Lower leg skin (tissue), 4 donors: Measurements from ENCODE around the gene HAGH. TPM values are rescaled to one million over a fixed set of nuclear protein-coding genes. Genes with fewer than 3 reads are reported as not detected.

Experiments
- DNase-seq, 2 donors: peaks; one replicate each; pipeline ENCODE4 v3.0.0-alpha.2; 2019; ENCODE audit warnings: low spot score in 2 of 2
- H3K4me3 ChIP-seq: fragments of 200-600 bp; sonication (generic); 2 replicates; pipeline ENCODE4 v1.5.1; 2017; ENCODE audit warnings: mild to moderate bottlenecking, low read depth; ENCODE audit not compliant: poor library complexity, severe bottlenecking
- CTCF ChIP-seq, 3 donors: fragments of 450-650 bp; IDR thresholded peaks; one replicate each; pipeline ENCODE4 v1.5.1; 2016; ENCODE audit warnings: antibody characterized with exemption in 3 of 3, mild to moderate bottlenecking in 3 of 3, moderate library complexity in 2 of 3
- POLR2A ChIP-seq, 2 donors: fragments of 450-650 bp; IDR thresholded peaks; one replicate each; pipeline ENCODE4 v1.6.1; 2016 to 2017; ENCODE audit warnings: antibody characterized with exemption in 2 of 2, mild to moderate bottlenecking in 1 of 2, moderate library complexity in 1 of 2
- WGBS, 2 donors: methylation state at CpG; one replicate each; pipeline ENCODE4 v1.1.5; 2018; 5-methylcytosine and 5-hydroxymethylcytosine counted together
- intact Hi-C: fragments of 100-400 bp; cut with DNase I; formaldehyde crosslinking; loops from one replicate; pipeline ENCODE4 v1.15.0; 2023; ENCODE audit warnings: low total_unique reads
- total RNA-seq, 4 donors: library from RNA; depleted of rRNA; stranded (reverse); fragments of >200 nt; gene quantifications; one replicate each; pipeline ENCODE4 v1.1.0, GENCODE V29; 2016

The HAGH gene
- total RNA-seq, 4 donors from 2014 or later: 57.8 to 104 (median 89.0) TPM

- H3K4me3 ChIP-seq: no peak overlapping the region
- DNase-seq: no peak
- TF ChIP-seq POLR2A (IDR thresholded peaks at IDR 0.05) (no peak), CTCF (IDR thresholded peaks at IDR 0.05) (no peak)
- WGBS, 2 donors: 90 to 98% methylated on average over 14 to 16 of the region's 16 CpGs
- intact Hi-C loops: no loop called here
Measured at GRCh38 chr16:1822801-1823200, 3.8 kb downstream of the HAGH start.

- intact Hi-C loops: no loop called here
- DNase-seq: no peak
- no peak overlapping the region for H3K4me3 ChIP-seq
- TF ChIP-seq POLR2A (IDR thresholded peaks at IDR 0.05): no peak
- TF ChIP-seq CTCF (IDR thresholded peaks at IDR 0.05): no peak
- 89 to 95% methylated on average over 10 to 24 of the region's 24 CpGs for WGBS, 2 donors
Measured at GRCh38 chr16:1821861-1822611, 4.6 kb downstream of the HAGH start.

GRCh38 chr16:1820946-1821290 lies 5.7 kb downstream of the HAGH start:
- TF ChIP-seq CTCF (IDR thresholded peaks at IDR 0.05) (no peak), POLR2A (IDR thresholded peaks at IDR 0.05) (no peak)
- no peak for DNase-seq
- intact Hi-C loops: no loop called here
- H3K4me3 ChIP-seq: no peak overlapping the region
- 95 to 97% methylated on average over 11 to 12 of the region's 12 CpGs for WGBS, 2 donors

GRCh38 chr16:1820096-1820945 lies 6.3 kb downstream of the HAGH start:
- 84% methylated on average over 22 of the region's 25 CpGs for WGBS, 2 donors
- H3K4me3 ChIP-seq: no peak overlapping the region
- intact Hi-C loops: no loop called here
- DNase-seq: no peak
- no peak for TF ChIP-seq POLR2A (IDR thresholded peaks at IDR 0.05)
- TF ChIP-seq CTCF (IDR thresholded peaks at IDR 0.05): no peak

GRCh38 chr16:1819611-1820010 lies 7.0 kb downstream of the HAGH start:
- no peak for DNase-seq
- TF ChIP-seq CTCF (IDR thresholded peaks at IDR 0.05) (no peak), POLR2A (IDR thresholded peaks at IDR 0.05) (no peak)
- intact Hi-C loops: no loop called here
- no peak overlapping the region for H3K4me3 ChIP-seq
- WGBS, 2 donors: 87 to 96% methylated on average over 15 of the region's 15 CpGs
